IPS DF 6.9 (cell line): ENCODE measurements around the gene S1PR4.
"Not testable (repeated sequence)": the region's sequence is repeated elsewhere in the genome, so short reads cannot be mapped to it uniquely, and the experiment has no call there.

Source experiments
- DNase-seq: peaks from one replicate; pipeline ENCODE4 v3.0.0-alpha.2; 2013; ENCODE audit warnings: low read depth, low spot score
- H3K27ac ChIP-seq: one replicate; pipeline ENCODE4 v1.5.1; 2013; ENCODE audit warnings: low read length, control low read depth
- H3K27me3 ChIP-seq: 2 replicates; pipeline ENCODE4 v1.6.1; 2013; ENCODE audit warnings: mild to moderate bottlenecking, low read length; ENCODE audit not compliant: control insufficient read depth, insufficient read depth
- H3K36me3 ChIP-seq: 2 replicates; pipeline ENCODE4 v1.6.1; 2013; ENCODE audit warnings: low read length; ENCODE audit not compliant: control insufficient read depth, insufficient read depth
- H3K4me1 ChIP-seq: 2 replicates; pipeline ENCODE4 v1.6.1; 2013; ENCODE audit warnings: low read length; ENCODE audit not compliant: control insufficient read depth, insufficient read depth
- H3K4me3 ChIP-seq: 2 replicates; pipeline ENCODE4 v1.5.1; 2013; ENCODE audit warnings: mild to moderate bottlenecking, low read length
- H3K9me3 ChIP-seq: 2 replicates; pipeline ENCODE4 v1.6.1; 2013; ENCODE audit warnings: low read length, inconsistent platforms; ENCODE audit not compliant: control insufficient read depth, insufficient read depth
- WGBS: extraction: QIAGEN DNeasy Blood & Tissue Kit; methylation state at CpG from one replicate; pipeline ENCODE4 v1.1.7; 2013; ENCODE audit warnings: mixed read lengths, missing lambda C conversion rate; ENCODE audit not compliant: insufficient read length, insufficient coverage; 5-methylcytosine and 5-hydroxymethylcytosine counted together

The S1PR4 gene

GRCh38 chr19:3152419-3152780, 26.2 kb upstream of the S1PR4 start:
- WGBS: no CpG with 5 or more reads among the region's 3 CpGs
- no peaks in the 10 kb centered on the region for H3K36me3 ChIP-seq
- H3K9me3 ChIP-seq: no peaks in the 10 kb centered on the region
- H3K4me1 ChIP-seq: peaks cover 1% of the 10 kb centered on the region; the same call in 1 of the 2 replicates
- H3K27me3 ChIP-seq: no peaks in the 10 kb centered on the region
- no peak for DNase-seq
- H3K4me3 ChIP-seq: no peak overlapping the region
- no peak overlapping the region for H3K27ac ChIP-seq

- Histone ChIP-seq H3K27me3 (no peaks in the 10 kb centered on the region), H3K4me1 (peaks cover 1% of the 10 kb centered on the region; the same call in 1 of the 2 replicates), H3K9me3 (no peaks in the 10 kb centered on the region), H3K27ac (no peak overlapping the region), H3K36me3 (no peaks in the 10 kb centered on the region), H3K4me3 (no peak overlapping the region)
- DNase-seq: no peak
- WGBS: 100% methylated on average over 2 of the region's 3 CpGs
These were observed 25.0 kb upstream of the S1PR4 start for GRCh38 chr19:3153286-3154230.

DNA sequence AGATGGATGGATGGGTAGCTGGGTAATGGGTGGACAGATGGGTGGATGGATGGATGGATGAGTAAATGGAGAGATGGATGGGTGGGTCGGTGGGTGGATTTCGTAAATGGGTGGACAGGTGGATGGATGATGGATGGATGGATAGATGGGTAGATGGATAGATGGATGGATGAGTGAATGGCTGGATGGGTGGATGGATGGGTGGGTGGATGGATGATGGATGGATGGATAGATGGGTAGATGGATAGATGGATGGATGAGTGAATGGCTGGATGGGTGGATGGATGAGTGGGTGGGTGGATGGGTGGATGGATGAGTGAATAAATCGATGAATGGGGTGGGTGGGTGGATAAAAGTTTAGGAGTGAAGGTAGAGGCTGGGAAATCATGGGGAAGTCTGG, 24.1 kb upstream of the S1PR4 start:
- not testable (repeated sequence) for H3K4me1 ChIP-seq, DNase-seq, H3K27me3 ChIP-seq, H3K36me3 ChIP-seq, H3K4me3 ChIP-seq, H3K27ac ChIP-seq, H3K9me3 ChIP-seq
- WGBS: 100% methylated on average over 3 of the region's 3 CpGs

GRCh38 chr19:3154957-3155736, 23.4 kb upstream of the S1PR4 start:
- H3K9me3 ChIP-seq: no peaks in the 10 kb centered on the region
- no CpG with 5 or more reads among the region's 21 CpGs for WGBS
- H3K4me3 ChIP-seq: no peak overlapping the region
- H3K36me3 ChIP-seq: no peaks in the 10 kb centered on the region
- H3K27me3 ChIP-seq: no peaks in the 10 kb centered on the region
- H3K27ac ChIP-seq: no peak overlapping the region
- peaks cover 1% of the 10 kb centered on the region; the same call in 1 of the 2 replicates for H3K4me1 ChIP-seq
- no peak for DNase-seq

- Histone ChIP-seq H3K4me1 (0 out of 2 replicates have a peak, but pooled peaks cover 1% of the 10 kb centered on the region), H3K9me3 (no peaks in the 10 kb centered on the region), H3K27me3 (no peaks in the 10 kb centered on the region), H3K27ac (no peak overlapping the region), H3K36me3 (no peaks in the 10 kb centered on the region), H3K4me3 (no peak overlapping the region)
- DNase-seq: no peak
- WGBS: no CpG with 5 or more reads among the region's 23 CpGs
These were observed 21.3 kb upstream of the S1PR4 start for GRCh38 chr19:3157096-3157845.

DNA sequence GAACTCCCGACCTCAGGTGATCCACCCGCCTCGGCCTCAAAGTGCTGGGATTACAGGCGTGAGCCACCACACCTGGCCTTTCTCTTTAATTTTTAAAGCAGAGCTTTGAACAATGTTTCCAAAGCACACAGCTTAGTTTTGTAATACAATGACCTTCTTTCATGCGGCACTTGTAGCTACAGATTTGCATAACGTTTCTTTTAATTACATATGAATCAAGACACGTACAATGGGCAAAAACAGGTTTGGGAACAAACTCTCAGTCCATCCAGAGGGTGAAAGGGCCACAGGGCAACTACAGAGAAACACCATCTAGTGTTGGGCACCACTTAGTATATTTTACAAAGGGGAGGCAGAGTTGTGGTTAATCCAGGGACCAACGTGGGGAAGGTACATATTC, 19.0 kb upstream of the S1PR4 start:
- no peak for DNase-seq
- H3K36me3 ChIP-seq: no peaks in the 10 kb centered on the region
- H3K4me3 ChIP-seq: no peak overlapping the region
- peaks cover 1% of the 10 kb centered on the region; the same call in 1 of the 2 replicates for H3K4me1 ChIP-seq
- no peaks in the 10 kb centered on the region for H3K27me3 ChIP-seq
- no CpG with 5 or more reads among the region's 8 CpGs for whole genome bisulfite sequencing
- H3K27ac ChIP-seq: no peak overlapping the region
- H3K9me3 ChIP-seq: no peaks in the 10 kb centered on the region

DNA sequence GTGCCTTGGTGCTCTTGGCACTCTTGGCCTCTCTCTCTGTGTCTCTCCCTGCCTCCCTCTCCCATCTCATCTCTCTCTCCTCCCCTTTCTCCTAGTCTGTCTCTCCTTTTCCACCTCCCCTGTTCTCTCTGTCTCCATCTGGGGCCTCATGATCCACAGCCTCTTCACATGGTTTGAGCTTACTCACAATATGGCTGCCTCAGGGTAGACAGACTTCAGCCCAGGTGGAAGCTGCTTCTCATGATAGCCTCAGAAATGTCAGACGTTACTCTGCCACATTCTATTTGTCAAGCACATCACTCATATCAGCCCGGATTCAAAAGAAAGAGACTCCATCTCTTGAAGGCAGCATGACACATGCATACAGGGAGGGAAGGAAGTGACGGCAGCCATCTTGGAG, 18.4 kb upstream of the S1PR4 start:
- no peak overlapping the region for H3K27ac ChIP-seq
- no CpG with 5 or more reads among the region's 3 CpGs for WGBS

GRCh38 chr19:3161453-3161852, 17.1 kb upstream of the S1PR4 start:
- Histone ChIP-seq H3K36me3 (no peaks in the 10 kb centered on the region), H3K27me3 (no peaks in the 10 kb centered on the region), H3K9me3 (no peaks in the 10 kb centered on the region), H3K27ac (no peak overlapping the region), H3K4me3 (no peak overlapping the region), H3K4me1 (no peaks in the 10 kb centered on the region; the same call in 1 of the 2 replicates)
- no CpG with 5 or more reads among the region's 4 CpGs for WGBS
- no peak for DNase-seq

More for the DNA sequence above, 18.4 kb upstream of the S1PR4 start:
- Histone ChIP-seq H3K9me3 (no peaks in the 10 kb centered on the region), H3K36me3 (no peaks in the 10 kb centered on the region), H3K27me3 (no peaks in the 10 kb centered on the region), H3K4me3 (no peak overlapping the region), H3K4me1 (peaks cover 1% of the 10 kb centered on the region; the same call in 1 of the 2 replicates)
- no peak for DNase-seq

DNA sequence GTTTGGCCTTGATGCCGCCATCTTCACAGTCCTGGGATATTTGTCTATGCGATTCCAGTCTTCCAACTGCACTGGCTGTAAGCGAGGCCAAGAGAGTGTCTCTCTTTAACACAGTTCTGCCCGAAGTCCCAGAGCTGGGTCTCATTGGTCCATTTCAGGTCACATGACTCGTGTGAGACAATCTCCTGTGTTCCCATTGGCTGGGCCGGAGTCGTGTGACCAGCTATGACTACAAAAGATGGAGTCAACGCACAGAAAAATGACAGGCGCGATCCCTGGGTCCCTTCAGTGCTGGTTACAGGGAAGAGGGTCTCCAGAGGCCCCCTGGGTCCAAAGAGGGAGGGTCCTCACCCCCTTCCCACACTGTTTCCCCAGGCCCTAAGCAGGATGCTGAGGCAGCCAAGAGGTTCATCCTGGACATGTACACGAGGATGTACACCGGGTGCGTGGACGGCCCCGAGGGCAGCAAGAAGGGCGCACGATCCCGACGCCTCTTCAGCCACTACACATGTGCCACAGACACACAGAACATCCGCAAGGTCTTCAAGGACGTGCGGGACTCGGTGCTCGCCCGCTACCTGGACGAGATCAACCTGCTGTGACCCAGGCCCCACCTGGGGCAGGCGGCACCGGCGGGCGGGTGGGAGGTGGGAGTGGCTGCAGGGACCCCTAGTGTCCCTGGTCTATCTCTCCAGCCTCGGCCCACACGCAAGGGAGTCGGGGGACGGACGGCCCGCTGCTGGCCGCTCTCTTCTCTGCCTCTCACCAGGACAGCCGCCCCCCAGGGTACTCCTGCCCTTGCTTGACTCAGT, 15.9 kb upstream of the S1PR4 start:
- Histone ChIP-seq H3K27me3 (no peaks in the 10 kb centered on the region), H3K4me3 (no peak overlapping the region), H3K27ac (no peak overlapping the region), H3K9me3 (no peaks in the 10 kb centered on the region), H3K4me1 (no peaks in the 10 kb centered on the region; the same call in 1 of the 2 replicates), H3K36me3 (no peaks in the 10 kb centered on the region)
- no peak for DNase-seq
- no CpG with 5 or more reads among the region's 38 CpGs for WGBS
